Epithelial cell of umbilical artery (primary cell): ENCODE results near the gene GLRB. TPM values are rescaled to one million over a fixed set of nuclear protein-coding genes. Genes with fewer than 3 reads are reported as not detected.

Source experiments
- total RNA-seq: library from RNA; depleted of rRNA; stranded (reverse); fragments of >200 nt; gene quantifications from 2 replicates; pipeline ENCODE4 v1.2.3, GENCODE V29; 2014

The GLRB gene
- total RNA-seq: 4.9 and 9.7 TPM in 2 replicates

GRCh38 chr4:157075811-157076577 lies at the start of gene GLRB:
Gene GLRB (plus strand): TSS chr4:157076150. CDS start chr4:157078025, 1,875 bp downstream.

GRCh38 chr4:157220371-157220881 lies 144.5 kb downstream of the GLRB start, which contains the start of gene GRIA2:
Gene GRIA2 (plus strand): TSS chr4:157220728. CDS start chr4:157221043, 315 bp downstream.

Other genes with a start within 250 kb of the GLRB start
- 10.7 and 16.0 TPM in 2 replicates for gene PDGFC, start 104.4 kb upstream of the GLRB start, total RNA-seq
- not detected in 2 replicates for gene GRIA2, start 144.6 kb downstream of the GLRB start, total RNA-seq